ENCODE results near the gene CSTF1.

CSTF1 gene

GRCh38 chr20:56439771-56440291, 47.4 kb downstream of the CSTF1 start:
- TF ChIP-seq POU6F1 (CRISPR knock-in tag; IDR thresholded peaks at IDR 0.05; ENCODE audit: borderline replicate concordance, low read depth) (no peak), OSR1 (CRISPR knock-in tag; IDR thresholded peaks at IDR 0.05) (no peak), CREB5 (CRISPR knock-in tag; IDR thresholded peaks at IDR 0.05; ENCODE audit: low read depth) (no peak), PATZ1 (CRISPR knock-in tag; IDR thresholded peaks at IDR 0.05; ENCODE audit: borderline replicate concordance) (no peak), BACH2 (CRISPR knock-in tag; IDR thresholded peaks at IDR 0.05; ENCODE audit: borderline replicate concordance) (no peak), CSDC2 (CRISPR knock-in tag; IDR thresholded peaks at IDR 0.05) (no peak), ZFP30 (CRISPR knock-in tag; IDR thresholded peaks at IDR 0.05) (no peak), ZNF8 (CRISPR knock-in tag; IDR thresholded peaks at IDR 0.05) (no peak), TOX (CRISPR knock-in tag; IDR thresholded peaks at IDR 0.05; ENCODE audit: borderline replicate concordance) (no peak), RARB (CRISPR knock-in tag; IDR thresholded peaks at IDR 0.05) (no peak), GLIS3 (CRISPR knock-in tag; IDR thresholded peaks at IDR 0.05) (no peak), CSRNP3 (CRISPR knock-in tag; IDR thresholded peaks at IDR 0.05) (no peak), ZNF70 (CRISPR knock-in tag; IDR thresholded peaks at IDR 0.05) (no peak), ISL1 (CRISPR knock-in tag; IDR thresholded peaks at IDR 0.05) (no peak), TSHZ2 (CRISPR knock-in tag; IDR thresholded peaks at IDR 0.05) (no peak), TCF4 (CRISPR knock-in tag; IDR thresholded peaks at IDR 0.05; ENCODE audit: borderline replicate concordance) (no peak), ZC3H10 (CRISPR knock-in tag; IDR thresholded peaks at IDR 0.05) (no peak)
- ATAC-seq: peak; percentile 92

- TF ChIP-seq ZC3H10 (CRISPR knock-in tag; IDR thresholded peaks at IDR 0.05) (no peak), TSHZ2 (CRISPR knock-in tag; IDR thresholded peaks at IDR 0.05) (no peak), OSR1 (CRISPR knock-in tag; IDR thresholded peaks at IDR 0.05) (no peak), CSRNP3 (CRISPR knock-in tag; IDR thresholded peaks at IDR 0.05) (no peak), ESRRG (CRISPR knock-in tag; IDR thresholded peaks at IDR 0.05) (no peak), ARNTL (CRISPR knock-in tag; IDR thresholded peaks at IDR 0.05; ENCODE audit: borderline replicate concordance, low read depth) (no peak), ISL1 (CRISPR knock-in tag; IDR thresholded peaks at IDR 0.05) (no peak), RARB (CRISPR knock-in tag; IDR thresholded peaks at IDR 0.05) (no peak), BACH2 (CRISPR knock-in tag; IDR thresholded peaks at IDR 0.05; ENCODE audit: borderline replicate concordance) (no peak)
Observed at GRCh38 chr20:56440346-56441007, 48.0 kb downstream of the CSTF1 start.

More at GRCh38 chr20:56440346-56441007, 48.0 kb downstream of the CSTF1 start:
- ATAC-seq: no peak
